GM23248 (cell line): ENCODE results near the gene TENM3.

Experiments
- EZH2 ChIP-seq: fragments of 200-600 bp; sonication (generic); IDR thresholded peaks from 2 replicates; pipeline ENCODE4 v1.6.1; 2018; ENCODE audit warnings: antibody characterized with exemption, mild to moderate bottlenecking; ENCODE audit not compliant: insufficient read depth, poor library complexity, severe bottlenecking
- EZH2phosphoT487 ChIP-seq: fragments of 200-600 bp; sonication (generic); IDR thresholded peaks from 2 replicates; pipeline ENCODE4 v1.6.1; 2018; ENCODE audit warnings: antibody characterized with exemption, moderate library complexity, mild to moderate bottlenecking, low read depth; ENCODE audit not compliant: insufficient read depth

- no peak for TF ChIP-seq EZH2
- TF ChIP-seq EZH2phosphoT487: no peak
These were observed 582.6 kb downstream of the TENM3 start for GRCh38 chr4:182825786-182826185.
